CD4-positive, alpha-beta T cell treated with Interleukin-15 for 4 hours (primary cell): ENCODE results near the gene FERD3L.

Source experiments
- DNase-seq: peaks from one replicate; pipeline ENCODE4 v3.0.0-alpha.2; 2020; ENCODE audit warnings: low spot score

FERD3L gene

GRCh38 chr7:19099924-19100323 lies 45.3 kb downstream of the FERD3L start:
- DNase-seq = no peak

- DNase-seq = no peak
These were observed 46.0 kb downstream of the FERD3L start for GRCh38 chr7:19099194-19099593.

GRCh38 chr7:19098510-19098909 lies 46.7 kb downstream of the FERD3L start:
- no peak for DNase-seq

- no peak for DNase-seq
These were observed 47.8 kb downstream of the FERD3L start for GRCh38 chr7:19097165-19098055.

GRCh38 chr7:19095353-19095860 lies 49.8 kb downstream of the FERD3L start:
- DNase-seq = no peak
